LNCAP (cell line): ENCODE measurements around the gene EFNA5.

Experiments used
- CTCF ChIP-seq: fragments of 450-650 bp; IDR thresholded peaks from 2 replicates; pipeline ENCODE4 v1.5.1; 2017; ENCODE audit warnings: mild to moderate bottlenecking

EFNA5 gene

GRCh38 chr5:107395632-107396350 lies 274.9 kb downstream of the EFNA5 start:
- TF ChIP-seq CTCF, result no peak

GRCh38 chr5:107393851-107394250 lies 276.9 kb downstream of the EFNA5 start:
- no peak for TF ChIP-seq CTCF

- TF ChIP-seq CTCF, result no peak
These were observed 278.9 kb downstream of the EFNA5 start for GRCh38 chr5:107391787-107392186.

- TF ChIP-seq CTCF, result no peak
These were observed 281.0 kb downstream of the EFNA5 start for GRCh38 chr5:107389775-107390148.

- TF ChIP-seq CTCF, result no peak
These were observed 281.5 kb downstream of the EFNA5 start for GRCh38 chr5:107389130-107389774.

GRCh38 chr5:107388141-107388861 lies 282.4 kb downstream of the EFNA5 start:
- TF ChIP-seq CTCF, result no peak

GRCh38 chr5:107387526-107388140 lies 283.1 kb downstream of the EFNA5 start:
- no peak for TF ChIP-seq CTCF
